Fibroblast of lung (primary cell): ENCODE results near the gene SLC39A7.

ENCODE experiments used
- CTCF ChIP-seq, 2 donors: IDR thresholded peaks in 1 of 2; conservative IDR thresholded peaks in 1 of 2; 1 replicate in 1 of 2; 2 replicates in 1 of 2; pipeline ENCODE4 v1.5.1; 2011 to 2012; ENCODE audit warnings: low read length in 2 of 2, control low read depth in 1 of 2, inconsistent platforms in 1 of 2, low read depth in 1 of 2, mild to moderate bottlenecking in 1 of 2
- EZH2 ChIP-seq: IDR thresholded peaks from 2 replicates; pipeline ENCODE4 v1.5.1; 2012; ENCODE audit warnings: low read length, control low read depth, mild to moderate bottlenecking; ENCODE audit errors: missing control alignments

DNA sequence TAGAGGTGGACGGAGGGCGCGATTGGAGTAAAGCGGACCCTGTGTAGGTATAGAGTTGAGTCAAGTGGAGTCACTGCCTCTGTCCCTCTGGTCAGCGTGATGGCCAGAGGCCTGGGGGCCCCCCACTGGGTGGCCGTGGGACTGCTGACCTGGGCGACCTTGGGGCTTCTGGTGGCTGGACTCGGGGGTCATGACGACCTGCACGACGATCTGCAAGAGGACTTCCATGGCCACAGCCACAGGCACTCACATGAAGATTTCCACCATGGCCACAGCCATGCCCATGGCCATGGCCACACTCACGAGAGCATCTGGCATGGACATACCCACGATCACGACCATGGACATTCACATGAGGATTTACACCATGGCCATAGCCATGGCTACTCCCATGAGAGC, 479 bp downstream of the SLC39A7 start:
- TF ChIP-seq CTCF (conservative IDR thresholded peaks at IDR 0.05 in 1 of 2, IDR thresholded peaks at IDR 0.05 in 1 of 2; ENCODE audit: low read depth in 1 of 2, low read length in 2 of 2) (no peak), EZH2 (no peak)
